ENCODE measurements around the gene FBXO30. TPM values are rescaled to one million over a fixed set of nuclear protein-coding genes. Genes with fewer than 3 reads are reported as not detected.

The FBXO30 gene
- total RNA-seq, 1 donor from 2014 or later: 5.4 TPM

- intact Hi-C loops (cut with micrococcal nuclease): loop anchor here (10.0 kb wide), 2 partner anchors 956 to 1234 kb away; no protein-coding TSS in a partner anchor
Observed at GRCh38 chr6:145818796-145819195, 4.2 kb upstream of the FBXO30 start.

DNA sequence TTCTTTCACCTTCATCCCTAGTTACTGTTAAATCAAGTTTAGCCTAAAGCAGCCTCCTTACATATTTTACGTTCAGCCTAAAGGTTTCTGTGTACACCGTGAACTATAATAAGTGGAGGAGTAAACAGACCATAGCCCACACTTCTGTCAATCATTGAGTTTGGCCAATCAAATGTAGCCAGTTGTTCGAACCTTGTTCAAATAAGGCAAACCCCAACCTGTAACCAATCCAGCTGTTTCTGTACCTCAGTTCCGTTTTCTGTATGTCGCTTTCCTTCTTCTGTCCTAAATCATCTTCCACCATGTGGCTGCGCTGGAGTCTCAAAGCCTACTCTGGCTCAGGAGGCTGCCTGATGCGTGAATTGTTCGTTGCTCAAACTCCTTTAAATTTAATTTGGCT, 1.8 kb upstream of the FBXO30 start:
- intact Hi-C loops (cut with micrococcal nuclease): loop anchor here (10.0 kb wide), 2 partner anchors 958 to 1232 kb away; no protein-coding TSS in a partner anchor

- intact Hi-C loops (cut with micrococcal nuclease): loop anchor here (10.0 kb wide), 2 partner anchors 959 to 1231 kb away; no protein-coding TSS in a partner anchor
Observed at GRCh38 chr6:145815309-145816274, 997 bp upstream of the FBXO30 start.

GRCh38 chr6:145814035-145814500, 527 bp downstream of the FBXO30 start:
- intact Hi-C loops (cut with micrococcal nuclease): loop anchor here (1.0 to 10.0 kb wide), 8 partner anchors 51 to 1597 kb away; partner anchors contain the start of gene SHPRH

GRCh38 chr6:145813285-145814034, 1.1 kb downstream of the FBXO30 start:
- intact Hi-C loops (cut with micrococcal nuclease): loop anchor here (1.0 to 10.0 kb wide), 8 partner anchors 52 to 1596 kb away; partner anchors contain the start of gene SHPRH

- intact Hi-C loops (cut with micrococcal nuclease): loop anchor here (5.0 to 10.0 kb wide), 4 partner anchors 76 to 1594 kb away; no protein-coding TSS in a partner anchor
Observed at GRCh38 chr6:145811741-145812140, 2.9 kb downstream of the FBXO30 start.

GRCh38 chr6:145809785-145810184, 4.8 kb downstream of the FBXO30 start:
- intact Hi-C loops (cut with micrococcal nuclease): loop anchor here (5.0 to 10.0 kb wide), 4 partner anchors 78 to 1592 kb away; no protein-coding TSS in a partner anchor

DNA sequence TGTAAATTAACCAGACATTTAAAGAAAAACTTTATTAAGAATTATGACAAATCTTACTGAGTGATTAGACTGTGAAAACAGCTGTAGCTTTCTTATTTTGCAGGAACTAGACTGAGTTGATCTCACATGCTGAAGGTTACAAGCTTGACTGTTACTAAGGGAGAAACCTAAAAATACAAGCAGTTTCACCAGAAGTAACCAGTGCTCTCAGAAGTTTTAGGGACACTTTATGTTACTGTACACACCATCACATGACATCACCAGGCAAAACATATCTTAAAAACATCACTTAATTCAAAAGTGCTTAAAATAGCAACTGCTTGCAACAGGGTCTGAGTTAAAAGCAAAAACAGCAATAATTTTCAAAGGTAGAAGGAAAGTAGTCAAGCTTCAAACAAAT, 5.4 kb downstream of the FBXO30 start:
- intact Hi-C loops (cut with micrococcal nuclease): no loop called here

GRCh38 chr6:145808239-145808638, 6.4 kb downstream of the FBXO30 start:
- intact Hi-C loops (cut with micrococcal nuclease): no loop called here

GRCh38 chr6:145802141-145802540, 12.5 kb downstream of the FBXO30 start:
- intact Hi-C loops (cut with micrococcal nuclease): no loop called here

DNA sequence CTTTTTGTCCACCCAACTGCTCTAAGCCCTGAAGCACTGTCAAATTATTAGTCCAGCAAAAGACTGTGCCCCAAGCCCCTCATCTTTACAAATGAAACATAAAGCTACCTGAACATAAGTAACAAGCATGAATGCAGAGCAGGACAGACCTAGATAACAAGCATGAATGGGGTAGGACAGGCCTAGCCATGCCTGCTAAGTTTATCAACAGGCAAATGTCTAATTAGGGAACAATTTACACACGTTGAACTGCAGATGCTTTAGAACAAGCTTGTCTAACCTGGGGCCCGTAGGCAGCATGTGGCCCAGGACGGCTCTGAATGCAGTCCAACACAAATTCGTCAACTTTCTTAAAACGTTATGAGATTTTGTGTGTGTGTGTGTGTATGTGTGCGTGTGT, 13.6 kb downstream of the FBXO30 start:
- intact Hi-C loops (cut with micrococcal nuclease): no loop called here

- intact Hi-C loops (cut with micrococcal nuclease): no loop called here
Observed at GRCh38 chr6:145798530-145798929, 16.1 kb downstream of the FBXO30 start.

GRCh38 chr6:145789443-145789842, 25.2 kb downstream of the FBXO30 start:
- intact Hi-C loops (cut with micrococcal nuclease): no loop called here

GRCh38 chr6:145787688-145788087, 26.9 kb downstream of the FBXO30 start:
- intact Hi-C loops (cut with micrococcal nuclease): no loop called here

- intact Hi-C loops (cut with micrococcal nuclease): no loop called here
Observed at GRCh38 chr6:145784683-145785082, 29.9 kb downstream of the FBXO30 start.

DNA sequence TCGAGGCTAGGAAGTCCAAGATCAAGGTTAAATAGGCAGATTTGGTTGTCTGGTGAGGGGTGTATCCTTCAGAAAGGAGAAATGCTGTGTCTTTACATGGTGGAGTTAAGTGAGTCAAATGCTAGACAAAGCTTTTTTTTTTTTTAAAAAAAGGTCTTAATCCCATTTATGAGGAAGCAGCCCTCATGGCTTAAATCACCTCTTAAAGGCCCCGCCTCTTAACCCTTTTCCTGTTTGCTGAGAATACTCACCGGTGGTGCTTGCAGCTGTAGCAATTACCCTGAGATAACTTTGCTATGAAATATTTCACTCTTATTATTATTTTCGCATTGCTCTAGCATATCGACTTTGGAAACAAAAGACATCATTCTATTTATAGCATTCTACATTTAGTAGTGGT, 30.8 kb downstream of the FBXO30 start:
- intact Hi-C loops (cut with micrococcal nuclease): no loop called here

DNA sequence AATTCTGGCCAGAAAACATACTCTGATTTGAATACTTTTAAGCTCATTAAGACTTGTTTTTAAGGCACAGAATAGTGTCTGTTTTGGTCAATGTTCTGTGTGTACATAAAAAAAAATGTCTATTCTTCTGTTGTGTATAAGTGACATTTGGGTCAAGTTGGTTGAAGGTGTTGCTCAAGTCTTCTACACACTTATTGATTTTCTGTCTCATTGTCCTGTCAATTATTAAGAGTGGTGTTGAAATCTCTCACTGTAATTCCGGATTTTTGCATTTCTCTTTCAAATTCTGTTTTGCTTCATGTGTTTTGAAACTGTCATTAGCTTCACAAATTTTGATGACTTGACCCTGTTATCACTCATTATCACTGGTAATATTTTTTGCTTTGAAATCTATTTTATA, 41.7 kb downstream of the FBXO30 start:
- intact Hi-C loops (cut with micrococcal nuclease): no loop called here

DNA sequence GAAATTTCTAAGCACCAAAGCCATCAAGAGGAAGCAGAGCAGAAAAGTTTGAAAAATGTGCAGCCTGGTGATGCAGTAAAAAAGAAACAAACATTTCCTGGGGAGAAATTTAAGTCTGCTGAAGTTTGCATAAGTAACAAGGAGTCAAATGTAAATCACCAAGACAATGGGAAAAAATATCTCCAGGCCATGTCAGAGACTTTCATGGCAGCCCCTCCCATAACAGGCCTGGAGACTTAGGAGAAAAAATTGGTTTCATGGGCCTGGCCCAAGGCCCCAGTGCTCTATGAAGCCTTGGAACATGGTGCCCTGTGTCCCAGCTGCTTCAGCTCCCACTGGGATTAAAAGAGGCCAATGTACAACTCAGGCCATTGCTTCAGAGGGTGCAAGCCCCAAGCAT, 49.1 kb downstream of the FBXO30 start:
- intact Hi-C loops (cut with micrococcal nuclease): no loop called here

DNA sequence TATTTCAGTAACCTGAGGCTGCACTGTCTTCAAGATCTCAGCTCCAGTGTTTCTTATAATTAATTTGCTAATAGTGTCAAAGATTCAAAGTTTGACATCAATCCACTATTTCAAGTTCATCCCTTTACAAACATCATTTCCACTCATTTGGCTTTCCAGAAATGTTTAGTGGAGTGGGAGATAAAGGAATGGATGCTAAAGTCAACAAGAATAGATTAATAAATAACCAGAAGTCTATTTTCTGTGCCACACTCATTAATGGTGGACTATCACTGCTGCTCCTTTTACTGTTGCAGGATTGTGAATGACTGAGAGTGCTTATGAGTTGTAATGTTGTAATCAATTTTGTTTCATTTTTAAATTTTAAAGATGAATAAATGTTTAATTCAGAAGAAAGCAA, 50.9 kb downstream of the FBXO30 start:
- intact Hi-C loops (cut with micrococcal nuclease): no loop called here

GRCh38 chr6:145761584-145761983, 53.0 kb downstream of the FBXO30 start:
- intact Hi-C loops (cut with micrococcal nuclease): no loop called here

DNA sequence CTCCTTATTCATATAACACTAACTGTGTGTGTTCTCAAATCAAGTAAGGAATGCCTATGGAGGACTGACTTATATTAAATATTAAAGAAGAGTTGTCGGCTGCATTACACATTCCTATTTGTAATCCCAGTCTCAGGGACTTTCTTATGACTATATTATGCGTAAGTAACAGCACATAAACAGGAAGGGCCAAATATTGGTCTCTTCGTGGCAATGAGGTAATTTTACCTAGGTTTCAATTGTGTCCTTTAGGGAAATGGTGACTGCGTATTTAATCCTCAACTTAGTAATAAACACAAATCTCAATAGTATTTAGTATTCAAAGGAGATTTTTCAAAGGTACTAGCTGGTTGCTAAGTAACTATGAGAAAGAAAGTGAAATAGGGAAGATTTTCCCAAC, 56.5 kb downstream of the FBXO30 start:
- intact Hi-C loops (cut with micrococcal nuclease): no loop called here

All from T-helper 1 cell treated with Interleukin-12 subunit alpha and Interleukin-12 subunit beta and Interleukin-4 antibody, amounts not matched to agents 30 ng/mL and 1 ng/mL, for 36 hours (primary cell).